ENCODE results near the gene C11orf91. TPM values are rescaled to one million over a fixed set of nuclear protein-coding genes. Genes with fewer than 3 reads are reported as not detected.
A peak's percentile ranks its signal among the peaks of the same experiment; 100 is the strongest.

The C11orf91 gene, protein sequence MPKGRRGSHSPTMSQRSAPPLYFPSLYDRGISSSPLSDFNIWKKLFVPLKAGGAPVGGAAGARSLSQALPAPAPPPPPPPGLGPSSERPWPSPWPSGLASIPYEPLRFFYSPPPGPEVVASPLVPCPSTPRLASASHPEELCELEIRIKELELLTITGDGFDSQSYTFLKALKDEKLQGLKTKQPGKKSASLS
- not detected for total RNA-seq

DNA sequence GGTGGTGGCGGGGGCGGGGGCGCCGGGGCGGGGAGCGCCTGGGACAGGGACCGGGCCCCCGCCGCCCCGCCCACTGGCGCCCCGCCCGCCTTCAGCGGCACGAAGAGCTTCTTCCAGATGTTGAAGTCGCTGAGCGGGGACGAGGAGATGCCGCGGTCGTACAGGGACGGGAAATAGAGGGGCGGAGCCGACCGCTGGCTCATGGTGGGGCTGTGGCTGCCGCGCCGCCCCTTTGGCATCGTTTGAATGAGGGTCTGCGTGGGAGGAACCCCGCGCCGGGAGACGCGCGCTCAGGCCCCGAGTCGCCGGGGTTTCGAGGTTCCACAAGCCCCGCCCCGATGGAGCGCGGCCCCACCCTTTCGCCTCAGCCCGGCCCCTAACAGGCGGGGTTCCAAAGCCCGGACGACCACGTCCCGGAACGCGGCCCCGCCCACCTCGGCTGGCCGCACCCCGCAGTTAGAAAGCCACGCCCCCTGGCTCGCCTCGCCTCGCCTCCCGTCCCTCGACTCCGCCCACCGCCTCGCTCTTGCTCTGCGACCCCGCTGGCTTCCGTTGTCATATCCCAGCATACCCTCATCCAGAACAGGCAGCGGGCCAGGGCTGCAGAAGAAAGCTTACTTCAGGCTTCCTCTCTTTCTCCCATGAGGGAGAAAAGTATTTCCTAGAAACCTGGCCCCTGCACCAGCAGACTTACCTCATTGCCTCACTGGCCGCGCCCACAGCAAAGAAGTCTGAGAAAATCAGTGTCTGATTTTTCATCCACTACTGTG is at the start of gene C11orf91:
C11orf91 (minus strand) TSS at position 325 of the 770 bp plus-strand sequence; CDS start at position 239, 86 bp downstream.
- Mint-ChIP-seq H3K9me3 (no peaks in the 10 kb centered on the region), H3K27me3 (peaks cover 14% of the 10 kb centered on the region), H3K27ac (peak within 1 kb of the TSS; percentile 39), H3K4me1 (ENCODE audit: low read depth) (peaks cover 11% of the 10 kb centered on the region), H3K4me3 (peak within 1 kb of the TSS; percentile 83), H3K36me3 (no peaks in the 10 kb centered on the region)
- intact Hi-C loops (cut with micrococcal nuclease), result loop anchor here (1.0 to 10.0 kb wide), 5 partner anchors 10 to 690 kb away; partner anchors contain the start of genes FBXO3 and HIPK3
- ChIA-PET CTCF (interaction anchor here (0.9 to 2.7 kb wide), 2 partner anchors 9 to 42 kb away, joined by 3 to 13 read pairs; no protein-coding TSS in a partner anchor), POLR2A (interaction anchor here (1.1 to 1.5 kb wide), 2 partner anchors 10 to 35 kb away, joined by 3 to 5 read pairs; partner anchors contain the start of gene CD59)
- DNase-seq, result peak; percentile 96

DNA sequence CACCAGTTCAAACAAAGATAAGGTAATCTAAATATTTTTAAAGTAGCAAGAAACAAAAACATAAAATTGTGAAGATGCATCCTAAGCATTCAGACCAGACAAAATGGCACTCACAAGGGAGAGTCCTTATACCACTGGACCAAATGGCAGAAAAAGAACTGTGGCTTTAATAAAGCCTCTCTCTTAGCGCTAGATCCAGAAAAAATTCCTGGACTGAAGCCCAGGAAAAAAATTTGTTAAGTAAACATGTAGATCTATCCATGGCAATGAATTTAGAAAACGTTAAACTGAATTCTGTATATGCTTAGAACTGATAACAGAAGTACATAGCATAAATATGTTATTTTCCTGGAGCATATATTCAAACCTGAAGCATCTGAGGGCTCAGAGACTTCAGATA is 47.4 kb upstream of the C11orf91 start:
- Mint-ChIP-seq H3K4me1 (ENCODE audit: low read depth) (peaks cover 3% of the 10 kb centered on the region), H3K27ac (no peak overlapping the region), H3K36me3 (peaks cover 10% of the 10 kb centered on the region), H3K9me3 (no peaks in the 10 kb centered on the region), H3K4me3 (no peak overlapping the region), H3K27me3 (no peaks in the 10 kb centered on the region)
- no peak for DNase-seq
- intact Hi-C loops (cut with micrococcal nuclease), result no loop called here
- CTCF ChIA-PET, result no interaction called here
- POLR2A ChIA-PET, result interaction anchor here (0.6 to 0.7 kb wide), 2 partner anchors 16 to 406 kb away, joined by 3 read pairs; no protein-coding TSS in a partner anchor

DNA sequence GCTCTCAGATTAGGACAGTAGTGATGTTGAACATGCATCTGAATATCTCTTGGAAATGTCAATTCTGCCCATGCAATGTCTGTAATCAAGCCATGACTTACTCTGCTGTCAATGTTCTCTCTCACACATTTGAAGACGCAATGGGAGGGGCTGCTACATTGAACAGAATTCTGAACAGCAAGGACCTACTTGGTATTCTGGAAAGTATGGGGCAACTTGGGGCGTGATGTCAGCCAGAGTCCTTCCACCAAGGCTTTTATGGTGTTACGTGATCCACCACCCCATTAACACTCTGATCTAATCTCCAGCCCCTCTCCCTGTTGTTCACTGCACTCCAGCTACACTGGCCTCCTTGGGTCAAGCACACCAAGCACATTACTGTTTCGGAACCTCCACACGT is 42.7 kb upstream of the C11orf91 start:
- Mint-ChIP-seq H3K4me3 (no peak overlapping the region), H3K27me3 (no peaks in the 10 kb centered on the region), H3K36me3 (peaks cover 4% of the 10 kb centered on the region), H3K27ac (no peak overlapping the region), H3K4me1 (ENCODE audit: low read depth) (peaks cover 5% of the 10 kb centered on the region), H3K9me3 (no peaks in the 10 kb centered on the region)
- intact Hi-C loops (cut with micrococcal nuclease), result loop anchor here (2.0 kb wide), 1 partner anchor 380 kb away; no protein-coding TSS in a partner anchor
- no peak for DNase-seq
- CTCF ChIA-PET, result interaction anchor here (0.7 to 1.7 kb wide), 20 partner anchors 9 to 384 kb away, joined by 3 to 74 read pairs (median 6); partner anchors contain the start of gene C11orf91
- POLR2A ChIA-PET, result interaction anchor here (1.5 kb wide), 1 partner anchor 30 kb away, joined by 5 read pairs; no protein-coding TSS in a partner anchor

DNA sequence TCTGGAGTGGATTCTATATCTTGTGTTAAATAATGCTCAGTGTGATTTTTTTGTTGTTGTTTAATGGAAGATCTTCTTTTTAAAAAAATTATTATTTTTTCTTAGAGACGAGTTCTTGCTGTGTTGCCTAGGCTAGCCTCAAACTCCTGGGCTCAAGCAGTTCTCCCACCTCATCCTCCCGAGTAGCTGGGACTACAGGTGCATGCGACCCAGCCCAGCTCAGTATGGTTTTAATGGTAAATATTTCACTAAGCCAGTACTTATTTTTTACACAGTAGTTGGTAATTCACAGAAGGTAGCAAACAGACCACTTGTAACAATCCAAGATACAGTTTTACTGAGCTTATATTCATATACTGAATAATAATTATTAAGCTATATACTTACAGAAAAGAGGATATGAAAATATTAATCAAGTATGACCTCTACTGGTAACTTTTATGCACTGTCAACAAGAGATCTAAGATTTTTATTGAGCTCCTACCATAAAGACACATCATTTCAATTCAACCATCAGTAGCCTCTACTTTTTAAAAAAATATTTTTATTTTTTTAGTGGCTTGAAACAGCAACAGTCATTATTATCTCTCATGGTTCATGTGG is 41.7 kb upstream of the C11orf91 start:
- peaks cover 2% of the 10 kb centered on the region for H3K36me3 Mint-ChIP-seq
- intact Hi-C loops (cut with micrococcal nuclease), result loop anchor here (1.0 to 2.0 kb wide), 2 partner anchors 26 to 380 kb away; no protein-coding TSS in a partner anchor
- POLR2A ChIA-PET, result interaction anchor here (1.0 to 1.5 kb wide), 4 partner anchors 10 to 31 kb away, joined by 3 to 5 read pairs (median 4); no protein-coding TSS in a partner anchor

DNA sequence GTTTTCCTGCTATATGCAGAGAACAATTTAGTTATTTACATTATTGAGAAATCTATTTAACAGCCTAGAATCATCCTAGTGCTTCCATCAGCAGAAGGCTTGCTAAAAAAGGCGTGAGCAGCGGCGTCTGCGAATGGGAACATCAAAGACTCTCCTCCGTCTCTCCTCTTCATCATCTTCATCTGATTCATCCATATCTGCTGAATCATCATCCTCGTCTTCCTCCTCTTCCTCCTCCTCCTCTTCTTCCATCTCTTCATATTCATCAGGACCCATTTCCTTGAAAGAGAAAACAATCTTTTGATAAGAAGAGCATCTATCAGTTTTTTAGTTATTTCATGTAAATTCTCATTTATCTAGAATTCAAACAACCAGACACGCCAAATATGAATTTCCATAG is 41.2 kb upstream of the C11orf91 start:
- Mint-ChIP-seq H3K9me3 (no peaks in the 10 kb centered on the region), H3K4me3 (no peak overlapping the region), H3K27ac (no peak overlapping the region), H3K27me3 (no peaks in the 10 kb centered on the region), H3K36me3 (peaks cover 2% of the 10 kb centered on the region), H3K4me1 (ENCODE audit: low read depth) (peaks cover 14% of the 10 kb centered on the region)
- ChIA-PET POLR2A (interaction anchor here (1.1 to 1.5 kb wide), 3 partner anchors 11 to 31 kb away, joined by 4 to 5 read pairs (median 4); no protein-coding TSS in a partner anchor), CTCF (interaction anchor here (0.7 to 1.7 kb wide), 28 partner anchors 9 to 580 kb away, joined by 3 to 74 read pairs (median 5); partner anchors contain the start of gene C11orf91)
- DNase-seq, result no peak
- intact Hi-C loops (cut with micrococcal nuclease), result loop anchor here (1.0 to 2.0 kb wide), 2 partner anchors 26 to 379 kb away; no protein-coding TSS in a partner anchor

More for the DNA sequence above, 41.7 kb upstream of the C11orf91 start:
- CTCF ChIA-PET, result interaction anchor here (0.7 to 1.7 kb wide), 39 partner anchors 8 to 580 kb away, joined by 3 to 74 read pairs (median 4); partner anchors contain the start of gene C11orf91
- DNase-seq, result no peak
- no peak overlapping the region for H3K27ac Mint-ChIP-seq
- no peaks in the 10 kb centered on the region for H3K27me3 Mint-ChIP-seq
- no peaks in the 10 kb centered on the region for H3K9me3 Mint-ChIP-seq
- H3K4me1 Mint-ChIP-seq (ENCODE audit: low read depth), result peaks cover 9% of the 10 kb centered on the region
- no peak overlapping the region for H3K4me3 Mint-ChIP-seq

DNA sequence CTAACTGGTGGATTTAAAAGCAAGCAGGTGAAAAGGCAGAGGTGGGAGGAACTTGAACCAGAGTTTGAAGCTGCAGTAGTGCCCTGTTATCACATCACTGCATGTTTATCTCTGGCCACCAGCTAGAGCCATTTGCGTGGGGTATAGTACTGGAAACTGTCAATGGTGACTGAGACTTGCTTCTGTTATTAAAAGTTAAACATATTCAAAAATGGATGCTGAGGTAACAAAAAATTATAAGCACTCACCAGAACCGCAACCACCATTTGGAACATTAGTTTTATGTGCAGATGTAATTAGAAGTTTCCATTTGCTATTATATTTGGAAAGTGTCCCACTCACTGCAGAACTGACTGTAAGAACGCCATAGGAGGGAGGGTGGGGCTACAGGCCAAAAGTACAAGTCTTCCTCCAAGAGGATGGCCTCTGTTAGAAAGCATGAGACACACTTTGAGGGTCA is 36.8 kb upstream of the C11orf91 start:
- POLR2A ChIA-PET, result interaction anchor here (0.7 to 2.4 kb wide), 4 partner anchors 15 to 513 kb away, joined by 3 to 13 read pairs (median 3); no protein-coding TSS in a partner anchor
- no peaks in the 10 kb centered on the region for H3K9me3 Mint-ChIP-seq
- no peaks in the 10 kb centered on the region for H3K27me3 Mint-ChIP-seq
- peaks cover 7% of the 10 kb centered on the region for H3K36me3 Mint-ChIP-seq
- no peak for DNase-seq
- peak overlapping the region; percentile 9 for H3K27ac Mint-ChIP-seq
- intact Hi-C loops (cut with micrococcal nuclease), result loop anchor here (5.0 to 10.0 kb wide), 4 partner anchors 155 to 573 kb away; partner anchors contain the start of genes CSTF3, HIPK3 and LMO2
- CTCF ChIA-PET, result interaction anchor here (1.0 to 3.5 kb wide), 3 partner anchors 14 to 21 kb away, joined by 3 to 13 read pairs (median 7); no protein-coding TSS in a partner anchor
- H3K4me3 Mint-ChIP-seq, result no peak overlapping the region
- H3K4me1 Mint-ChIP-seq (ENCODE audit: low read depth), result peaks cover 42% of the 10 kb centered on the region

DNA sequence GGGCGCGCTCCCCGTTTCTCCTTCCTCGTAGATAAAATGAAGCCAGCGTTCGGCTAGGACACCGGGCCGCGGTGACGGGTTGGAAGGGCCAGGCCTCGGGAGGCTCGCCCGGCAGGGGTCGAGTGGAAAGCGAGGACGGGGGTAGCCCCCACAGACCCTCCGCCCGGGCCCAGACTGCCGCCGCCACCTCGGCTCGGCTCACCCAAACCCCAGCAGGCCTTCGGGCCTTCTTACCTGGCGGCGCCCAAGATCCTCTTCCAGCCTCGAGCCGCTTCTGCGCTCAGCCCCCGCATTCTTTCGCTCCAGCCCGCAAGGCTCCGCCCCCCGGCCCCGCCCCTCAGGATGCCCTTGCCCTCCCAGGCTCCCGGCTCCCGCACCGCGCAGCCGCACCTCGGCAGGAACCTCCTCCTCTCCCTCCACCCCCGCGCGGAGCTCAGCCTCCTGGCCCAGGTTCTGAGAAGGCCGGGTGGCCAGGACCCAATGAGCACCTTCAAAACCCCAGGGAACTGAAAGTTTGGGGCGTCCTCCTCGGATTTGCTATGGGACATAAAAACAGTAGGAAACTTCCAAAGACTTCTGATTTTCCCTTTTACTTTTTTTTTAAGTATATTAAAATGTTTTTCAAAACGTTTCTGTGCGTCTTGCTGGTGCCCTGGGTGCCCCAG is 35.7 kb upstream of the C11orf91 start, which contains the start of gene CD59:
CD59 (minus strand) TSS at position 276 of the 665 bp plus-strand sequence. CDS start 13,978 bp downstream, outside the sequence.
- Mint-ChIP-seq H3K4me3 (peak within 1 kb of the TSS; percentile 82), H3K27me3 (no peaks in the 10 kb centered on the region), H3K4me1 (ENCODE audit: low read depth) (peaks cover 48% of the 10 kb centered on the region), H3K9me3 (no peaks in the 10 kb centered on the region), H3K36me3 (peaks cover 7% of the 10 kb centered on the region), H3K27ac (peak within 1 kb of the TSS; percentile 70)
- intact Hi-C loops (cut with micrococcal nuclease), result loop anchor here (1.0 to 10.0 kb wide), 5 partner anchors 17 to 571 kb away; partner anchors contain the start of genes CSTF3, HIPK3 and LMO2
- ChIA-PET CTCF (interaction anchor here (0.6 to 3.5 kb wide), 7 partner anchors 12 to 640 kb away, joined by 3 to 13 read pairs (median 4); no protein-coding TSS in a partner anchor), POLR2A (interaction anchor here (0.8 to 2.4 kb wide), 5 partner anchors 14 to 37 kb away, joined by 3 to 13 read pairs (median 3); no protein-coding TSS in a partner anchor)
- peak; percentile 94 for DNase-seq

DNA sequence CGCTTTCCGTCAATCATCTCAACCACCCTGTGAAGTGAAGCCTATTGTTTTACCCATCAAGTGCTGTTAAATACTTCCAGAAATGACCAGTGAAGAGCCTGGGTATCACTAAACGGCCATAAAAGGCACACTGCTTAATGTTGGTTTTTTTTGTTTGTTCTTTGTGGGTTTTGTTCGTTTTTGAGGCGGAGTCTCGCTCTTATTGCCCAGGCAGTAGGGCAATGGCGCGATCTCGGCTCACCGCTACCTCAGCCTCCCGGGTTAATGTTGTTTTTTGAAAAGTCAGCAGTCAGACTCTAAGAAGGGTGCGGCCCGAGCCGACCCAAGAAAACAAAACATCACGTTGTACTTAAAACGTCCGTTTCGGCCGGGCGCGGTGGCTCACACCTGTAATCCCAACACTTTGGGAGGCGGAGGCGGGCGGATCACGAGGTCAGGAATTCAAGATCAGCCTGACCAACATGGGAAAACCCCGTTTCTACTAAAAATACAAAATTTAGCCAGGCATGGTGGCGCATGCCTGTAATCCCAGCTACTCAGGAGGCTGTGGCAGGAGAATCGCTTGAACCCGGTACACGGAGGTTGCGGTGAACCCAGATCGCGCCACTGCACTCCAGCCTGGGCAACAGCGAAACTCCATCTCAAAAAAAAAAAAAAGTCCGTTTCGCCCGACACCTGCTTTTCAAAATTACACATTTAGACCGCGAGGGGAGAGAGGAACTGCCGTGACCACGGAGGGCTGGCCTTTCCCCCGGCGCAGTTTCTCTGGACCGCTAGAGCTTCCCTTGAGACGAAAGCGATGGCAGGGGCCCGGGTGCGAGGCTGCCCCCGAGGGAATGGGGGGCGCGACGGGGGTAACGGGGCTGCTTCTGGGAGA is 34.9 kb upstream of the C11orf91 start:
- Mint-ChIP-seq H3K27me3 (no peaks in the 10 kb centered on the region), H3K4me1 (ENCODE audit: low read depth) (peaks cover 52% of the 10 kb centered on the region), H3K9me3 (no peaks in the 10 kb centered on the region), H3K4me3 (peak overlapping the region; percentile 82), H3K27ac (peak overlapping the region; percentile 70), H3K36me3 (peaks cover 7% of the 10 kb centered on the region)
- intact Hi-C loops (cut with micrococcal nuclease), result loop anchor here (1.0 to 10.0 kb wide), 7 partner anchors 18 to 571 kb away; partner anchors contain the start of genes C11orf91, CSTF3, HIPK3 and LMO2
- ChIA-PET POLR2A (interaction anchor here (0.8 to 2.4 kb wide), 4 partner anchors 13 to 34 kb away, joined by 3 to 13 read pairs (median 4); no protein-coding TSS in a partner anchor), CTCF (interaction anchor here (0.6 to 3.5 kb wide), 4 partner anchors 13 to 59 kb away, joined by 3 to 13 read pairs (median 4); no protein-coding TSS in a partner anchor)
- DNase-seq, result peak; percentile 69

DNA sequence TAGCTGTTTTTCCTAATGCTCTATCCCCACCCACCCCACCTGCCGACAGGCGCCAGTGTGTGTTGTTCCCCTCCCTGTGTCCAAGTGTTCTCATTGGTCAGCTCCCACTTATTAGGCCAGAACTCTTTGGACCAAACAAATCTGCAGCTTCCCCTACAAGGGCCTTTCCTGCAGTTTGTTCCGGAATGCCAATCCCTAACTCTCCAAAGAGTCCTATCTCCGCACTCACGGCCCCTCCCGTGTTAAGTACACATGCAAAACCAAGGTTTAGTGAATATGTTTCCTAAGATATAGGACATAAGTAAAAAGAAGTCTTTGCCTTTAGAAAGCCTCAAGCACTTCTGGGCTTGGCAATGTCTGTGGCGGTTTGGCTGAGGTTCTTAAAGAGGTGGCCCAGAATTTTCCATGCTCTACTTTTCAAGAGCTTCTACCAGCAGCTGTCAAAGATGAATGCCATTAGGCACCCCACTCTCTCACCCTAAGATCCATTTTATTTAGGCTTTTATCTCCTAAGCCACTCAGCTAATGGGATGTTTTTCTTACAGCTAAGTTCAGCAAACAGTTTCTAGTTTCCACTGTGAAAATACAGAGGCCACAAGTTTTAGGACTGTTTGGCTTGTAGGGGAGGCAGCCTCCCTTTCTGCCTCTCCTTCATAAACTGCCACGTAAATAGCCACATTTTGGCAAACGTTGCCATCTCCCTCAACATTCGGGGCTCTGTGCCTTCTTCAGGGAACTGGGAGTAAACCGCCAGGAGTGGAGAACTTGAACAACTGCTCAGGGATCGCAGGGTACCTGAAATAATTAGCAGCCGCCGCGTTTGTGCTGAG is 34.0 kb upstream of the C11orf91 start:
- CTCF ChIA-PET, result interaction anchor here (1.1 to 1.4 kb wide), 3 partner anchors 8 to 19 kb away, joined by 3 to 5 read pairs (median 5); no protein-coding TSS in a partner anchor
- no peaks in the 10 kb centered on the region for H3K9me3 Mint-ChIP-seq
- DNase-seq, result no peak
- peaks cover 7% of the 10 kb centered on the region for H3K36me3 Mint-ChIP-seq
- no peaks in the 10 kb centered on the region for H3K27me3 Mint-ChIP-seq
- H3K4me3 Mint-ChIP-seq, result peak overlapping the region; percentile 82
- peaks cover 52% of the 10 kb centered on the region for H3K4me1 Mint-ChIP-seq (ENCODE audit: low read depth)
- intact Hi-C loops (cut with micrococcal nuclease), result loop anchor here (1.0 to 10.0 kb wide), 6 partner anchors 34 to 570 kb away; partner anchors contain the start of genes C11orf91, CSTF3, HIPK3 and LMO2
- POLR2A ChIA-PET, result interaction anchor here (0.8 to 2.2 kb wide), 2 partner anchors 12 to 19 kb away, joined by 3 to 5 read pairs; no protein-coding TSS in a partner anchor
- H3K27ac Mint-ChIP-seq, result peak overlapping the region; percentile 70
